Nephron progenitor cell (in vitro differentiated cells): ENCODE measurements around the gene LETMD1.

Source experiments
- DNase-seq: peaks from one replicate; pipeline ENCODE4 v3.0.0; 2021
- H3K27ac Mint-ChIP-seq: 2 replicates; pipeline ENCODE4 v1.8.0; 2021; ENCODE audit warnings: mild to moderate bottlenecking, moderate library complexity, mixed read lengths
- H3K27me3 Mint-ChIP-seq: 2 replicates; pipeline ENCODE4 v1.8.0; 2021; ENCODE audit warnings: mild to moderate bottlenecking, low read depth, mixed read lengths; ENCODE audit not compliant: poor library complexity
- H3K36me3 Mint-ChIP-seq: 2 replicates; pipeline ENCODE4 v1.8.0; 2021; ENCODE audit warnings: low read depth, mixed read lengths
- H3K4me1 Mint-ChIP-seq: 2 replicates; pipeline ENCODE4 v1.8.0; 2021; ENCODE audit warnings: mixed read lengths
- H3K4me3 Mint-ChIP-seq: 2 replicates; pipeline ENCODE4 v1.8.0; 2021; ENCODE audit warnings: mild to moderate bottlenecking, moderate library complexity, mixed read lengths
- H3K9me3 Mint-ChIP-seq: 2 replicates; pipeline ENCODE4 v1.8.0; 2021; ENCODE audit warnings: mild to moderate bottlenecking, moderate library complexity, mixed read lengths
- CTCF ChIP-seq: fragments of 200-600 bp; sonication (generic); IDR thresholded peaks from 2 replicates; pipeline ENCODE4 v1.5.0; 2021; ENCODE audit warnings: antibody characterized with exemption

Gene LETMD1

DNA sequence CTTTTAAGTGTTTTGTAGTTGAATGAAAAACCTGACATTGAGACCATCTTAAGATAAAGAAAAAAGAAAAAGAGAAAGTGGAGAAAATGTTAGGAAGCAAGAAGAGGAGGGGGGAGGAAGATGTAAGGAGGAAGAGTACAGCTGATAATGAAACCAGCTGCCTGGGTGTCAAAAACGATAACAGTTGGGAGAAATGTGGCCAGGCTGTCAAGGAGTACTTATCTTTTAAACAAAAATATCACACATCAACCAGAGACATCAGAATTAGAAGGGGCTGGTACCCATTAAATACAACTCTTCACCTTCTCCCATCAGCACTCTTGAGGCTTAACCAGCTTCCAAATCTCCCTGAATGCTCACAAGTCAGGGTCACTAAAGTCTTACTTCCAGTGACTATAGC lies 26.4 kb upstream of the LETMD1 start:
- no peak for DNase-seq
- Mint-ChIP-seq H3K36me3 (peaks cover 15% of the 10 kb centered on the region), H3K4me3 (no peak overlapping the region), H3K9me3 (no peaks in the 10 kb centered on the region), H3K27me3 (no peaks in the 10 kb centered on the region), H3K4me1 (peaks cover 44% of the 10 kb centered on the region), H3K27ac (peak overlapping the region; percentile 86)
- no peak for TF ChIP-seq CTCF

- H3K4me1 Mint-ChIP-seq = peaks cover 61% of the 10 kb centered on the region
- H3K27ac Mint-ChIP-seq = peak overlapping the region; percentile 96
- DNase-seq = no peak
- no peak for TF ChIP-seq CTCF
- peaks cover 6% of the 10 kb centered on the region for H3K27me3 Mint-ChIP-seq
- no peaks in the 10 kb centered on the region for H3K9me3 Mint-ChIP-seq
- H3K36me3 Mint-ChIP-seq = peaks cover 15% of the 10 kb centered on the region
- H3K4me3 Mint-ChIP-seq = peak overlapping the region; percentile 83
Measured at GRCh38 chr12:51023625-51024382, 24.3 kb upstream of the LETMD1 start.

- H3K4me1 Mint-ChIP-seq = peaks cover 72% of the 10 kb centered on the region
- peak overlapping the region; percentile 96 for H3K27ac Mint-ChIP-seq
- peaks cover 14% of the 10 kb centered on the region for H3K36me3 Mint-ChIP-seq
- TF ChIP-seq CTCF = no peak
- peaks cover 7% of the 10 kb centered on the region for H3K27me3 Mint-ChIP-seq
- H3K4me3 Mint-ChIP-seq = peak overlapping the region; percentile 83
- no peaks in the 10 kb centered on the region for H3K9me3 Mint-ChIP-seq
- DNase-seq = no peak
Measured at GRCh38 chr12:51025338-51025835, 22.7 kb upstream of the LETMD1 start.

DNA sequence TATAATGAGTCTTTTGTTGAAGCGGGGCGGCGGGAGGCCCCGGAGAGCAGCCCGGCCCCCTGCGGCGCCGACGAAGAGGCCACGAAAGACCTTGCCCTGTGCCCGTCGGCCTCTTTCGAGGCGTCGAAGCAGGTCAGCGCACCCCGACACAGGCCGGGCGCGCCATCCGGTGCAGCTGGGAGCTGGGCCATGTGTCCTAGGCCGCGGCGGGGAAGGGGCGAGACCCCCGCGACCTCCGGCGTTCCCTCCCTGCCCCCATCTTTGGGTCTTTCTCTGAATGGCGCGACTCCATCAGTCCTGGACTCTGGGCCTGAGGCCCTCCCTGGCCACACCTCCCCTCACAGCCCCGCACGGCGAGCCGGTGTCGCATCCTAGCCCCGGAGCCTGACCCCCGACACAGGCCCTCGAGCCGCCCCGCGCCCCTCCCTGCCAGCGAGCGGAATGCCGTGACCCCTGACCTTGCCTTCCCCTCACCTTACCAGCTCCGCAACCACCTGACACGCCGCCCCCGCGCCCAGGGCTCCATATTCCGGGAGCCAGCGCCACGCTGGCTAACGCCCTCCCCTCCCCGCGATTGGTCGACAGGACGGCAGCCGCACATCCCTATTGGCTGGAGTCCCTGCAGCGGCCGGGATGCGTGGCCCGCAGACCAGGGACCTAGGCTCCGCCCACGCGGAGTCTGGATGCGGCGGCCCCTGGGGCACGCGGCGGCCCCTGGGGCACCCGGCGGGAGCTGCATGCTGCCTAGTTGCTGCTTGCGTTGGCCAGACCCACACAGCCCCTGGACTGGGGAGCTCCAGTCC lies 22.1 kb upstream of the LETMD1 start, which contains the start of gene SLC11A2:
SLC11A2 (minus strand) TSS at position 549 of the 803 bp plus-strand sequence. CDS start 15,656 bp downstream, outside the sequence.
- peaks cover 65% of the 10 kb centered on the region for H3K4me1 Mint-ChIP-seq
- H3K27ac Mint-ChIP-seq = peak within 1 kb of the TSS; percentile 99
- H3K9me3 Mint-ChIP-seq = no peaks in the 10 kb centered on the region

DNA sequence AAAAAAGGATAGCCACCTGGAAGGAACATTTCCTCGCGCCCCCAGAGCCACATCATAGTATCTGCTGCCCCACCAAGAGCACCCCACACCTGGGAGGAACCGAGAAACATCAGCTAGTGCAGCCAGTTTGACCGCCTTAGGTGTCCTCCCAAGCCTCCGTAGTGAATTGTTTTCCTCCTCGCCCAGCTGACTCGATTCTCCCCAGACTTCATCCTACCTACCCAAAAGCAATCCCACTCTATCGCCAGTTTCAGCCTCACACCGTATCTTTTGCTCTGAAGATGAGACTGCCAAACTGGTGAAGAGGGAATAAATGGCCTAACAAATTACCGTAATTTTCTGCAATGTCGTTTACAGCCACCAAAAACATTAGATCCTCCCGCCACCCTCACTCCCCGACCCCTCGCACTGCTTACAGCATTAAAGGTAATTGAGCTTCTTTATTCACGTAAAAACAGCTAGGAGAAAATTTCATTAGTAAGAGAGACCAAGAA lies 20.7 kb upstream of the LETMD1 start:
- H3K4me1 Mint-ChIP-seq = peaks cover 56% of the 10 kb centered on the region
- peaks cover 7% of the 10 kb centered on the region for H3K27me3 Mint-ChIP-seq
- no peak for DNase-seq
- no peaks in the 10 kb centered on the region for H3K9me3 Mint-ChIP-seq
- no peak overlapping the region for H3K27ac Mint-ChIP-seq
- TF ChIP-seq CTCF = no peak
- H3K36me3 Mint-ChIP-seq = no peaks in the 10 kb centered on the region
- no peak overlapping the region for H3K4me3 Mint-ChIP-seq

More for the DNA sequence above, 22.1 kb upstream of the LETMD1 start, which contains the start of gene SLC11A2:
- TF ChIP-seq CTCF = no peak
- H3K36me3 Mint-ChIP-seq = peaks cover 7% of the 10 kb centered on the region
- DNase-seq = peak; percentile 91
- peak within 1 kb of the TSS; percentile 83 for H3K4me3 Mint-ChIP-seq
- peaks cover 7% of the 10 kb centered on the region for H3K27me3 Mint-ChIP-seq
